HG03039 (cell line): ENCODE measurements around the gene RDH5.
A peak's percentile ranks its signal among the peaks of the same experiment; 100 is the strongest.

ENCODE experiments used
- ATAC-seq: cut with Tn5 transposase; IDR thresholded peaks from one replicate; pipeline ENCODE4 v1.9.1; 2021; ENCODE audit warnings: mild to moderate bottlenecking, moderate library complexity; ENCODE audit not compliant: unreplicated experiment

RDH5 gene

DNA sequence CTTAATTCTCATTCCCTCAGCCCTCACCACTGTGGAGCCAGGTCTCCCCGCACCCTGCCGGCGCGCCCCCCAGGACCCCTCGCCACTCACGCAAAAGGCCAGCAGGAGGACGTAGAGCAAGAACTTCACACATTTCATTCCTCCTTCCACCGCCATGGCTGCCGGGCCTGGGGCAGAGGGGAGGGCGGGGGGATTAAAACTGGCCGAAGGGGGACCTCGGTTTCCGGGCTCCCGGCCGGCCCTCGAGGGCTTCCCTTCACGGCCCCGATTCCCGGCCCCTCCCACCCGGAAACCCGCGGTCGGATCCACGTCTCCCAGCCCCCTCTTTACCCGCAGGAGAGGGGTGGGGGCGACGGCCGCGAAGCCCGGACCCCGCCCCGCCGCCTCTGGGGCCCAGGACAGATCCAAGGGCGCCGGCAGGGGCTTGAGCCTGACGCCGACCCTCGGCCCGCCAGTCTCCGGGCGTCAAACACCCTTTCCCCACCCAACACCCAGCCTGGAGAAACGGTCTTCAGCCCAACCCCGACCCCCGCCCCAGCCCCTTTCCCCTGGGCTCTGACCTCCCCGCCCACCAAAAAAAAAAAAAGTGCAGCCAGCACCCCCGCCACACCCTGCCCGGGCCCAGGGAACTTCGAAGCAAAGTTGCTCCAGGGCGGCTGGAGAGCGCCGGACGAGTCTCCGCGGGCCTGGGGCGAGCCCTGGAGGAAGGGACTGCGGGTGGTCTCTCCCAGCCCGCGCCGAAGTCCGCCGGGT lies 8.2 kb downstream of the RDH5 start:
- no peak for ATAC-seq

- peak; percentile 69 for ATAC-seq
These were observed 9.0 kb downstream of the RDH5 start, which contains the start of gene CD63 for GRCh38 chr12:55728939-55729818. CD63 (minus strand) TSS chr12:55729009; CDS start chr12:55728341, 668 bp downstream.

DNA sequence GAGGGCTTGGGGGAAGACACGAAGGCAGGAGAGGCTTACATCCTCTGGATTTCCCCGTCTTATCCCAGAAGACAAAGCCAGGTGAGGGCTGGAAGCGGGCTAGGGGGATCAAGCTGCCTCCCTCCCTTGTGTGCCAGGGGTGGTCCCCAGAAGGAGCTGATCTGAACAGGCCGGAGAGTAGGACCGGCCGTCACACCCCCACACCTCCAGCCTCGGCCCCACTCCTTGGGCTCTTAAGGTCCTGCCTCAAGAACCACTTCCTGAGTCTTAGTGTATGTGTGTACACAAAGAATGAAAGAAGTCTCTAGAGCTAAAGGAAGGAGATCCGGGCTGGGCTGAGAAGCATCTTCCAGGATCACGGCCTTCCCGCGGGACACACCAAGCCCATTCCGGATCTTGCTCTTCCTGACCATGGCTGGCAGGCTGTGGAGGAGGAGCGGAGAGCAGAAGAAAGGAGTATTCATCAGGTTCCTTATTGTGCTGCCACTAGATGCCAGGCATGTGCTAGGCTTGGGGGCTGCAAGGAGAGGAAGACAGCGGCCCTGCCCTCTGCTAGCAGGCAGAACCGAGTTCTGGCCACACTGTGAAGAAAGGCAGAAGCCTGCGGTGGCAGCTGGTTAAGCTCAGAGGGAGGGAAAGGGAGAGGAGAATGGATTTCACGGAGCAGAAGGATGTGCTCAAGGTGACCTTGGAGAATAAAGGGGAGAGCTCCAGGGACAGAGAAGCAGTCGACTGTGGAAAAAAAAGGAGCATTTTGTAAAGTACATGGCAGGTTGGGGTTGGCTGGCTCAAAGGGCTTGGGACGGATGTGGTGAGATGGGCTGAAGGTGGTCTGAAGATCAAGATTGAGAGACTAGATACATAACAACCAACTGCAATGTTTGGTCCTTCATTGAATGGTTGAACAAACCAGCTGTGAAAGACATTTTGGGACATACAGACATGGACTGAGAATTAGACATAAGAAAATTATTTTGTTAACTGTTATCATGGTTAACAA lies 9.9 kb downstream of the RDH5 start:
- peak; percentile 31 for ATAC-seq

DNA sequence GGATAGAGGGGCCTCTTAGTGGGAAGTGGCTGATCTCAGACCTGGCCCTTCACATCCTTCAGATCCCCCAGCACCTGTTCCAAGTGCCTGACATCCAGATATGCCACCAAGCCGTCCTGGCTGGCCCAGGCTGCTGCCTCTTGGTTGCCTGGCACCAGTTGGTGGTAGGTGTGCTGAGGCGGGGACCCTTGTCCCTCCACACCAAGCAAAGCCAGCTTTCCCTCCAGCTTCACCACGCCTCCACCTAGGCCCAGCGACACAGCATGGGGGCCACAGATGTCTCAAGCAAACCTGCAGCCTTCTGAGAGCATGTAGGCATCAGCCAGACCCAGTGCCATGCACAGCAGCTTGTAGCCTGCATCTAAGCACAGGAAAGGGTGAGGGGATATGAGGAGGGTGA lies 12.1 kb downstream of the RDH5 start:
- ATAC-seq, result no peak

- ATAC-seq, result no peak
These were observed 12.9 kb downstream of the RDH5 start for GRCh38 chr12:55733021-55733555.

- ATAC-seq, result no peak
These were observed 13.7 kb downstream of the RDH5 start for GRCh38 chr12:55733858-55734257.

GRCh38 chr12:55734595-55734994 lies 14.4 kb downstream of the RDH5 start:
- no peak for ATAC-seq

- ATAC-seq, result no peak
These were observed 15.9 kb downstream of the RDH5 start for GRCh38 chr12:55736076-55736475.

DNA sequence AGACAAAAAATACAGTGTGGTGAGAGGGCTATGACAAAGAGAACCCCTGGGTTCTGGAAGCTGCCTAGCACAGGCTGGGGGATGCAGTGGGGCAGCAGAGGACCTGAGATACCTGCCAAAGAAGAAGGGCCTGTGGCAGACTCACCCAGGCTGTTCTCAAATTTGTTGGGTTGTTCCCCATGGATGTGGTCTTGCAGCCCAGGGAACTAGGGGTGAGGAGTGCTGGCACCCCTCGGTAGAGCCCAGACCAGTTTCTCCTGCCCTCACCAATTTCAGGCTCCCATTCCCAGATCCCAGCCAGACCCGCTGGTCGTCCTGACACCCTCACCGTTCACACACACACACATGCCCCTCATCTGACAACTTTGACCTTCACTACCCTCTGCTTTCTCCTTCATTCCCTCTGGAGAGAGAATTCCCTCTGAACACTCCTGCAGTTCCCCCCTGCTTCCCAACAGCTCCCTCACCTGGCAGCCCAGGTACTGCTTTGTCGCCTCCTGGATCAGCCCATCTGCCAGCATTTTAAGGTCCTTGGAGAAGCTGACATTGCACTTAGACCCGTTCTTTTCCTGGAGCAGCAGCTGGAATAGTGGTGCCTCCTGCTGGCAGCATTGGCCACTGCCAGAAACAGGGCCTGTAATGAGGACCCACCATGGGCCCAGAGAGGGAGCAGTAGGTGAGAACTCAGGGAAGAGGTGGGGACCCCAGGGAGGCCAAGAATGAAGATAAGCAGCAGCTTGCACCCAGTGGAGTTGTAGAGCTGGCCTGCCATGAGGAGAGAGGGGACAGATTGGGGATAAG lies 16.8 kb downstream of the RDH5 start:
- no peak for ATAC-seq

DNA sequence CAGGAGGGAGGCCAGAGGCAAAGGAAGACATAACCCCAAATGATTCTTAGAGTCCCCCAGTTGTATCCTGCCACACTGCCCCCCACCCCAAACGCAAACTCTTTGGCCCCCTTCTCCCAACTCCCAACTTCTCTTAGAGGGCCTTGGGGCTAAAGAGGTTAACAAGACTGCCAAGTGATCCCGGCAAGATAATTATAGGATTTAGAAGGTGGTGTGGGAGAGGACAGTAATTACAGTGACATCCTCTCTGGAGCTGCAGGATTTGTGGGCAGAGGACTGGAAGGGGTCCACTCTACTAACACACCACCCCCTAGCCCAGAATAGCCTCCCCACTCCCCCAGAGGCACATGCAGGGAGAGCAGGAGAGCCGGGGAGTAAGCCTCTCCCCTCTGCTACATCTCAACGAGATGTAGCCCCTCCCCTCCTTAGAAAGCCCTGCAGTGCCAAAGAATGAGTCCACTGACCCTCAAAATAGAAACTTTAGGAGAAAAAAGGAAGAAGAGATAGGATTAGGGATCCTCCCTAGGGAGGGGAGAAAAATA lies 17.5 kb downstream of the RDH5 start:
- ATAC-seq, result no peak

DNA sequence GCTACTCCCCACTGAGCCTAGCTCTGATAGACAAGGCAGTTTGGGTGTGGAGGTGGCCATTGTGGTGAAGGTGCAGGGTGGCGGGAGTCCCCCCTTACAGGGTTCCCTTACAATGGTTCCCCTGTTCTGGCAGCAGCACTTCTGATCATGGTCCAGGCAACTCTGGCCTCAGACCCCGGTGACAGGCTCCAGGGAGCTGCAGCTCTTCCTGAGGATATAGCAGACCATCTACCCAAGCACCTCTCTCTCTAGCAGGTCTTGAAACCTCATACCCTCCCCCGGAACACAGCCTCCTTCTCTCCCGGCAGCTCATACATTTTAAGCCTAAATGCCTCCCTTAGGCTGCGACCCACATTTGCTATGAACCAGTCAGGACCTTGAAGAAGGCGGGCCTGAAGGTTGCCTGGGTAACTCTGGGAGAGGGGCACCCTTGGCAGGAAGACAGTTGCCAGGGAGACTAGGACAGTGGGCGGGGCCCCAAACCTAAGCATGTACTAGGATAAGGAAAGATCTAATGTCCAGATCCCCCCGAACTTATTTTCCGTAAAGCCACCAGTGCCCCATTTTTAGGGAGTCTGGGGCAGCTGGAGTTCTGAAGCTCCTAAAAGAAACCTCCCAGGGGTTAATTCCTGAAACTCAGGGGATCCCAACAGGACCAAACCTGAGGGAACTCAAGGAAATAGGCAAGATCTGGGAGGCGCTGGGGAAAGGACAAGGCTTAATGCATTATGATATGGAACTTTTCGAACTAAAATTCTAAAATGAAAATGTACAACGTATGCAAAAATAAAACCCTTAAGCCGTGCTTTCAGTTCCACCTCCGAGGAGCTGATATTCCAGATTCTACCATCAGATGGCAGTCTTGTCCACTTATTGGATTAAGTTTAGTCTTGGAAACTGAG lies 18.2 kb downstream of the RDH5 start:
- ATAC-seq, result peak; percentile 66

DNA sequence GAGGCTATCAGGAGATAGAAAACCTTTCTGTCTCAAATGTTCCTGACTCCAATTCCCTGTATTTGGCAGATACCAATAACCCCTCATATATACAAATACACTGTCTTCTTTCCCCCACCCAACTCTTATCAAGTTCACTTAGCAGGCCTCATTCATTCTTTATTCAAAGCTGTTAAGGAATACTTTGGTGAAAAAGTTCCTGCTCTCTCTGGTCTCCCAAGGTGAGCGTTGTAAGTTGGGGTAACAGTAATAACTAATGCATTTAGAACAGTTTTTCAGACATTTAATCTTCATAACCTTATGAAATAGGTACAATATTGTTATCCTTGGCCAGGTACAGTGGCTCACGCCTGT lies 18.8 kb downstream of the RDH5 start:
- ATAC-seq, result no peak

DNA sequence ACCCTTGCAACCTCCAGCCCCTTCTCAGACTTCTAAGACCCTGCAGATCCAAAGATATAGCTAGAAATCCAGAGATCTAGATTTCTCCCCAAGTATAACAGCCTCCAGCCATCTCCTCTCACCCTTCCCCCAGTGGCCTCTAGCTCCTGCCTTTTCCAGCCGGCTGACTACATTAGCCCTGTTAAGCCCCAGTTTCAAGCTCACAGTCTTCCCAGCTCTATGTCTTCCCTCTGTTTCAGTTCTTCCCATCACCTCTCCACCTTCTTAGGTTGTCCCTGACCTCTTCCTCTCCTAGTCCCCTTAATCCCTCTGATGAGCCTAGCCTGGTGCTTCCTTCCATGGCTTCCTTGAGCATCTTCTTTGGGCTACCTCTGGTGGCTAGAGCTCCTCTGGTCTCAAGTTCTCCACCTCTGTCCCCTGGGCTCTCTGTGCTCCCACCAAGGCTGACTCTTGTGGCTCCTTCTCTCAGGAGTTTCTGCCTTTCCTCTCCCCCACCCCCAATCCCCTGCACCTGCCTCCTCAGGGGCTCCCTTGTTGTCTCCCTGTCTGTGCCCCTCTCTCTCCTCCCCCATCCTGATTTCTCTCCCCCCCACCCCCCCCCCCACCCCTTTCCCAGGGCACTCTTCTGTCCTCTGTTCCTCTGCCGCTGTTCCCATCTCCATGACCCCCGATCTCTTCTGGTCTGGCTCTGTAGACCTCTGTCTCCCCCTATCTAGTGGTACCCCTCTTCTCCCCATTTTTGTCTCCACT lies 21.9 kb downstream of the RDH5 start:
- ATAC-seq, result no peak

DNA sequence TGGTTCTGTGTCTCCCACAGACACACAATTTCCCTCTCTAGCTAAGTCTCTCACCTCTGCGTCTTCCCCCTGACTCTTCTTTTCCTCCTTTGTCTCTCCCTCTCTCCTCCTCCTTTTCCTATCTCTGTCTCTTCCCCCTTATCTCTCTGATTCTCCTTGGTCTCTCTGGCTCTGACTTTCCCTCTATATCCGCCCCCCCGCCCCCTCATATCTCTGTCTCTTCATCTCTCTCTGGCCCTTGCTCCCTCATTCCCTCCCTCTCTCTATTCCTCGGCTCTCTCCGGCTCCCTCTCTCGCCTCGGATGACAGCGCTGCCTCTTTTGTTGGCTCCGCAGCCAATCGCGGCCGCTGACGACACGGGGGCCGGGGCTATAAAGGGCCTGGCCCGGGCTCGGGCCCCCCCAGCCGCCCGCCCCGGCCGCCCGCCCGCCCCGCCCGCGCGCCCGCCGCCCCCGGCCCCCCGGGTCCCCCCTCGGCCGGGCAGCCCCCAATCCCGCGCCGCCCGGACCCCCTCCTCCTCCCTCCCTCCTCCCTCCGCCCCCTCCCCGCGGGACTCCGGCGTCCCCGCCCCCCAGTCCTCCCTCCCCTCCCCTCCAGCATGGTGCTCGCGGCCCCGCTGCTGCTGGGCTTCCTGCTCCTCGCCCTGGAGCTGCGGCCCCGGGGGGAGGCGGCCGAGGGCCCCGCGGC lies 22.7 kb downstream of the RDH5 start, which contains the start of gene GDF11:
TSS of gene GDF11 (plus strand) at position 404 of the 687 bp plus-strand sequence. CDS start at position 599, 195 bp downstream.
- ATAC-seq, result peak; percentile 36

GRCh38 chr12:55743406-55744339 lies 23.5 kb downstream of the RDH5 start:
- peak; percentile 35 for ATAC-seq
